Suprapubic skin (tissue), 4 donors: Measurements from ENCODE around the gene PRB2.

Experiments used
- CTCF ChIP-seq, 2 donors: fragments of 200-600 bp in 1 of 2; fragments of 450-650 bp in 1 of 2; sonication (generic) in 1 of 2; IDR thresholded peaks; one replicate each; pipeline ENCODE4 v1.5.1; 2016 to 2019; ENCODE audit warnings: antibody characterized with exemption in 2 of 2, mild to moderate bottlenecking in 1 of 2, moderate library complexity in 1 of 2
- EP300 ChIP-seq: sonication (generic); formaldehyde crosslinking; IDR thresholded peaks from one replicate; pipeline ENCODE4 v1.6.1; 2017; ENCODE audit warnings: antibody characterized with exemption
- POLR2A ChIP-seq, 2 donors: fragments of 450-650 bp; IDR thresholded peaks; one replicate each; pipeline ENCODE4 v1.6.1; 2017; ENCODE audit warnings: antibody characterized with exemption in 2 of 2, mild to moderate bottlenecking in 2 of 2, moderate library complexity in 2 of 2
- POLR2AphosphoS5 ChIP-seq, 3 donors: sonication (generic); formaldehyde crosslinking; IDR thresholded peaks; one replicate each; pipeline ENCODE4 v1.6.1; 2017; ENCODE audit warnings: antibody characterized with exemption in 3 of 3

GRCh38 chr12:11344500-11344899, 50.9 kb downstream of the PRB2 start:
- TF ChIP-seq CTCF (IDR thresholded peaks at IDR 0.05) (no peak), POLR2A (IDR thresholded peaks at IDR 0.05) (no peak), EP300 (no peak), POLR2AphosphoS5 (IDR thresholded peaks at IDR 0.05) (no peak)
